ENCODE measurements around the gene ORAI2.
"Not testable (repeated sequence)": the region's sequence is repeated elsewhere in the genome, so short reads cannot be mapped to it uniquely, and the experiment has no call there.

The ORAI2 gene

GRCh38 chr7:102447311-102447710 lies 13.9 kb downstream of the ORAI2 start:
- no peak for DNase-seq

- no peak for DNase-seq
Measured at GRCh38 chr7:102449136-102449535, 15.8 kb downstream of the ORAI2 start.

- DNase-seq = peak; percentile 46
Measured at GRCh38 chr7:102450242-102450641, 16.9 kb downstream of the ORAI2 start.

- DNase-seq = no peak
Measured at GRCh38 chr7:102451371-102452054, 18.1 kb downstream of the ORAI2 start.

GRCh38 chr7:102452451-102452850 lies 19.1 kb downstream of the ORAI2 start:
- DNase-seq = no peak

GRCh38 chr7:102453319-102453718 lies 19.9 kb downstream of the ORAI2 start:
- DNase-seq = no peak

GRCh38 chr7:102454468-102454867 lies 21.1 kb downstream of the ORAI2 start:
- no peak for DNase-seq

- not testable (repeated sequence) for DNase-seq
Measured at GRCh38 chr7:102454932-102455331, 21.6 kb downstream of the ORAI2 start.

- DNase-seq = no peak
Measured at GRCh38 chr7:102455596-102455995, 22.2 kb downstream of the ORAI2 start.

GRCh38 chr7:102456327-102456726 lies 23.0 kb downstream of the ORAI2 start:
- DNase-seq = no peak

- DNase-seq = no peak
Measured at GRCh38 chr7:102457352-102457924, 24.1 kb downstream of the ORAI2 start.

GRCh38 chr7:102459221-102459844 lies 26.0 kb downstream of the ORAI2 start:
- DNase-seq = no peak

- no peak for DNase-seq
Measured at GRCh38 chr7:102460467-102460866, 27.1 kb downstream of the ORAI2 start.

- DNase-seq = no peak
Measured at GRCh38 chr7:102463841-102464576, 30.6 kb downstream of the ORAI2 start.

- peak; percentile 90 for DNase-seq
Measured at GRCh38 chr7:102464577-102465280, 31.4 kb downstream of the ORAI2 start, which contains the start of the genes ALKBH4 and LRWD1. ALKBH4 (minus strand) TSS chr7:102464863; CDS start chr7:102464836, 27 bp downstream. LRWD1 (plus strand) TSS chr7:102464984; CDS start chr7:102465081, 97 bp downstream.

GRCh38 chr7:102466097-102466496 lies 32.7 kb downstream of the ORAI2 start:
- no peak for DNase-seq

- no peak for DNase-seq
Measured at GRCh38 chr7:102467581-102468477, 34.5 kb downstream of the ORAI2 start.

- no peak for DNase-seq
Measured at GRCh38 chr7:102468478-102469350, 35.3 kb downstream of the ORAI2 start.

GRCh38 chr7:102469351-102469971 lies 36.1 kb downstream of the ORAI2 start:
- DNase-seq = no peak

All from effector CD4-positive, alpha-beta T cell (primary cell).